ENCODE measurements around the gene ZNF503.
A peak's percentile ranks its signal among the peaks of the same experiment; 100 is the strongest.
"Not testable (repeated sequence)": the region's sequence is repeated elsewhere in the genome, so short reads cannot be mapped to it uniquely, and the experiment has no call there.

The ZNF503 gene

DNA sequence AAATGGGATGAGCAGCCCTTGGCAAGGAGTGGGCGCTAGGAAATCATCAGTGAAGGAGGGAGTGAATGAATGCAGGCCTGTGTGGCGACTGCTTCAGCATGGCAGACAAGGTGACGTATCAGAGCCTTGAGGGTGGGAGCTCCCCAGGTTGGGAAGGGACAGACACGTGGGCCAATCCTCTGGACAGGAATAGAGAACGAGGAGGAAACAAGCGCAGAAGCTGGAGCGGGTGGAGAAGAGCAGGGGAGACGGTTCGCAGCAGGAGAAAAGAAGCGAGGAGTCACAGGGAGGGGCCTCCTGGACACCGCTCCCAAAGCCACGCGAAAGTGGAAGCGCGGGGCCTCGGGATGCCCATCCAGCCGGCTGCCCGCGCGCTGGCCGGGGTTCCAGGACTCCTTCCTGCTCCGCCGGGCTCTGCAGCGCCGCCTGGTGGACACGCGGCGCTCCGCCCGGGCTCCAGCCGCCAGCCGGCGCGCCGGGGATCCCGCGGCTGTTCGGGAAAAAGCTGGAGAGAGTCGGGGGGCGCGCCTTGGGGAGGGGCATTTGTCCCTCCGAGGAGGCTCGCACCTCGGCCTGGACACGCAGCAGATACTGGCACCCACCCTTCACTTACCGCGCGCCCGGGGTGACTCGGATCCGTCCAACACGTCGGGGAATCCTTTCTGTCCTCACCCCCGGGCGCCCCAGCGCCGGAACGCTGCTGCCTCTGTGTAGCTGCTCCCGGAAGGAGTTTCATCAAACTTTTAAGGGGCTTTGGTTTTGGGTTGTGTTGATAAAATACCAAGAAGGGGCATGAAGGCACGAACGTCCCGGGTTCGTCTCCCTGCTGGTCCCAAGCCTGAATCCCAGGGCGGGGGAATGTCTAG is 6.3 kb downstream of the ZNF503 start:
- peak; percentile 61 for DNase-seq

DNA sequence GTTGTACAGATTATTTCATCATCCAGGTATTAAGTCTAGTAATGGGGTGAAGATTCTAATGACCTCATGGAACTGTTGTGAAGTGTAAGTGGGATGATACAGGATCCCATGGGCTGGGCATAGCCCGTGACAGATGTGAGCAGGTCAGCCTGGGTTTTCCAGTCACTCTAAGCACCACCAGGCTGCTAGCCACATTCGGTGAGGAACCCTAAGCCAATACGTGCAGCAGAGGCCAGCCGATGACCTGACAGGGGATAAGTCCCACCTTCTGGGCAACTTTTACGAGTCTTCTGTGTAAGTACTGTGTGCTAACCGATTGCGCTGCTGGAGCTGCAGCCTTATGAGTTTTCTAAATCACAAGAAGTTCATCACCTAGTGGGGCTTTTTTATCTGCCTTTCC is 7.3 kb downstream of the ZNF503 start:
- peak; percentile 17 for DNase-seq

DNA sequence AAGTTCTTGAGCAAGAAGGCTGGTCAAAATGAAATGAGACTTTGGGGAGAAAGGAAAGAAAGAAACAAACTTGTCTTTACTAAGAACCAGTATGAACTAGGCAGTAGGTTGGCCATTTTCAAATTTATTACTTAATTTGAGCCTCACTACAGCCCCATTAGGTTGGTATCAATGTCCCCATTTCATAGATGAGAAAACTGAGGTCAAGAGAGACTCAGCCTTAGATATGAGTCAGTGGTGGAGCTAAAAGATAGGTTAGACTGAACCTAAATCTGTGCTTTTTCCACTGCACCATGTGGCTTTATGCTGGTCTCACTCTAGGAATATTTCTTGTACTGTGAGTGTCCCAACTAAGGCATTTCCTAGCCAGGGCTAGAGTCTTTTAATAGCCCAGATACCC is 8.8 kb downstream of the ZNF503 start:
- DNase-seq, result no peak

DNA sequence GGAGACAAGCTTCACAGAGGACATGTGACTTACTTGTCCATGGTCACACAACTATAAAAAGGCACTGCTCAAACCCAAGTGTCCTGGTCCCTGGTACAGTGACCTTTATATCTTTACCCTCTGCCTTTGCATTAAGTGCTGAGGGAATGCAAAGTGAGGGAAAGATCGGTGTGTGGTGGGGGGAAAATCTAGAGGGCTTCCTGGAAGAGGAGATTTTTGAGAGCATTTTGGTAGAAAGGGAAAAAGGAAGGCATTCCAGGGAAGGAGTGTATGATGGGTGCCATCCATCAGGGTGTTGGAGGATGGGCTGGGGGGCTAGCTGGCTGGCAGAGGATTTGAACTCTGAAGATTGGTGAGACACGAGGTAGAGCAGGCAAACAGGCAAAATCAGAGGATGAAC is 9.3 kb downstream of the ZNF503 start:
- no peak for DNase-seq

DNA sequence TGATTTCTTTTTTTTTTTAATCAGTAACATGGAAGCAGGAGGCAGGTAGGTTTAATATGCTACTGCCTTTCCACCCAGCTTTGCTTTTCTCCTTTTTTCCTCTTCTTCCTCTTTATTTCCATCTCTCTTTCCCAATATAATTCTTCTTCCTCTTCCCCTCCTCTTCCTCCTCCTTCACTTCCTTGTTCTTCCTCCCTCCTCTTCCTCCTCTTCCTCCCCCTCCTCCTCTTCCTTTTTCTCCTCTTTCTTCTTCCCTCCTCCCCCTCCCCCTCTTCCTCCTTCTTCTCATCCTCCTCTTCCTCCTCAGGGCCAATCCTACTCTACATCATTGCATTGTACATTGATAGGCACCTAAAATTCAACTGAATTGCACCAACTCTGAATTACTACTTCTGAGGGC is 11.4 kb downstream of the ZNF503 start:
- DNase-seq, result no peak

DNA sequence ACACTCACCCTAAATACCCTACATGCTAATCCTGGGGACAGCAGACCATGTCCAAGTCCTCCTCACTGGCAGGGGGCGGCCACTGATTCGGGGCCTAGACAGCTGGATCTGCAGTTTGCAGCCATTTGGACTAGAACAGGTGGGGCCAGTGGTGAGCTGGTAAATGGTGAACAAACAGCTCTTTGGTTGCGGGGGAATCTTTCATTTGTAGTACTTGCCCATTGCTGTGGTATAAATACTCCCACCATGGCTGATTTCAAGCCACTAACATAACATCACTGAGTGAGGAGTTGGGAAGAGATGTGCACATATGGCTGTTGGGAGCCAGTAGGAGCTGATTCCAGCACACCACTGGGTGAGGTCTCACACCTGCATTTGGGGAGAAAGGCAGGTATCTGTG is 13.5 kb downstream of the ZNF503 start:
- no peak for DNase-seq

DNA sequence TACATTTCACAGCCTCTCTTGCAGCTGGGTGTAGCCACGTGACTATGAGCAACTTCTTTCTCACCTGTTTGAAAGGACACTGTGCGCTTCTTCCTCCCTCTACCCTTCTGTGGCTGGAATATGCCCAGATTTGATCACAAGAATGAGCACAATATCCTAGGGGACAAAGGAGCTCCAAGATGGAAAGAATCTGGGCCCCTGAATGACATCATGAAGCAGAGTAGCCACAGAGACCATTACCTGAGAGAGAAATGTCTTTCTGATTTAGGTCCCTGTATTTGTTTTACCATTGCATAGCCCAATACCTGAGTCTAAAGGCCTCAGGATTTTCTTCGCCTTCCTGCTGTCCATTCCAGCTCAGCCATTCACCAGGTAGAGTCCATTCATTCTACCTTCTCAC is 15.4 kb downstream of the ZNF503 start:
- DNase-seq, result no peak

DNA sequence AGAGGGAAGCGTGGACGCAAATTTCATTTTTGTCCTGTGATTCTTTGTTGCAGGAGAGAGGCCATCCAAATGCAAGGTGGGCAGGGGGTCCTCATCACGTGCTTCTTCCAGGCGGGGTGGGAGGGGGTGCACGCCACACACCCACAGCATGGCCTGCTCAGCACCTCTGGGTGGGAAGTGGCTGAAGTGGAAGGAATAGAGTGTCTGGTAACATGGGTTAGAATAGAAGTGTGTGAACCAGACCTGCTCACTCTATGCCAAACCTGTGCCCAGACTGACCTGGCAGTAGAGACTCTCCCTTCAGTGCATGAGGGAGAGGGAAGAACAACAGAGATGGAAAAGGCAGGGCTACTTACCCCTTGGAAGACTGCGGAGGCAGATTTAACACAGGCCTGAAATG is 21.7 kb downstream of the ZNF503 start:
- DNase-seq, result no peak

DNA sequence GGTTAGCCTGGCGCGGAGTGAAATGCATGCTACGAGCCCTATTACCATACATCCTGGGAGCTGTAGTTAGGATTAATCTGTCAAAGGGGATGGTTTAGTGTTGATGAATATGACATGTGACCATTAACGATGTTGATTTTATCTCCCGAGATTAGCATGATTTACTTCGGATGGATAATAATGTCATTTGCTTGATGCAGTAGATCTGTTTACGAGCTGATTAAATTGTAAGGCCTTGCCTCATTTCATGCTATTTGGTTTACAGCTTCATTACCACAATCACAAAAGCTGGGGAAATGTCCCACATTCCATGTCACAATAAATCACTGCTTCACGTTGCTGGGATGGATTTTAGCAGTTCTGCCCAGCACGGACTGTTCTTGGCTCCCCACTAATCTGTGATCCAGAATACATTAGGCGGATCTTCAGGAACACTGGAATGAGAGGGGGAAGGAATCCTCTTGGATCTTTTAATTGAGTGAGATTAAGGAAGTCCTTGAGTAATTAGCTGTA is 22.3 kb downstream of the ZNF503 start:
- DNase-seq, result peak; percentile 60

DNA sequence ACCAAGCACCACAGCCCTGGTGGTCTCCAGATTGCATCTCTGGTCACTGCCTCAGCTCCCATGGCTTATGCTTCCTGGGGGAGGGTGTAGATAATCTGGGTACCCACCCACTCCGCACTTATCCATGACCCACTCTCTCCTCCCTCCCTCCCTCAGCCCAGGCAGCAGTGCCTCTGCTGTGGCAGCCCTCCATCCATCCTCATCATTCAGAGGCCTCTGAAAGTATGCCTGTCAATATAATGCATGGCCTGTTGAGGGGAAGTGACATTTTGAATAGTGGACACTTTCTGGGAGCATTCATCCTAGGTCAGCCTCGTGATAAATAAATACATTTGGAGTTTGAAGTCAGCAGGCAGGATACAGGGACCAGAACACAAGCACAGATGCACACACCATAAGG is 23.2 kb downstream of the ZNF503 start:
- peak; percentile 7 for DNase-seq

DNA sequence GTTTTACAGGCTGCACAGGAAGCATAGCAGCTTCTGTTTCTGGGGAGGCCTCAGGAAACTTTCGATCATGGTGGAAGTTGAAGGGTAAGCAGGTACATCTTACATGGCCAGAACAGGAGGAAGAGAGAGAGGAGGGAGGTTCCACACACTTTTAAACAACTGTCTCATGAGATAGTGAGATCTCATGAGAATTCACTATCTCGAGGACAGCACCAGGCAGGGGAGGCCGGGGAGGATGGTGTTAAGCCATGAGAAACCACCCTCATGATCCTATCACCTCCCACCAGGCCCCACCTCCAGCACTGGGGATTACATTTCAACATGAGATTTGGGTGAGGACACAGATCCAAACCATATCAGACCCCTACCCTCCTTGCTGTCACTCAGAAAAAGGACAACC is 23.7 kb downstream of the ZNF503 start:
- DNase-seq, result no peak

DNA sequence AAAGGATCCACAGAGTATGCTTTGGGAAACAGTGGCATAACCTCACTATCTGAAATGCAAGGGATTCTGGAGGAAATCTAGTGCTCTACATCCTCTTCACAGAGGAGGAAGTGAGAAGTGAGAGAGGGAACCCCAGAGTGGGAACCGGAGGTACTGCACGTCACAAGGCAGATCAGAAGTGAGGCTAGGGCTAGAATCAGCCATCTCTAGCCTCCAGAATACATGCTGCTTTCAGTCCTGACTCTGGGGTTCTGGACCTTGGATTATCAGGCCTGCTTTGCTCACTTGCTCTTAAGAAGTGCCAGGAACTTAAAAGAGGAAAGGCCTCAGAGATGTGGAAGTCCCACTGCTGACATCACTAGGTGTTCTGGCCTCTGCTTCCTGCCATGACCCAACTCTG is 25.7 kb downstream of the ZNF503 start:
- no peak for DNase-seq

DNA sequence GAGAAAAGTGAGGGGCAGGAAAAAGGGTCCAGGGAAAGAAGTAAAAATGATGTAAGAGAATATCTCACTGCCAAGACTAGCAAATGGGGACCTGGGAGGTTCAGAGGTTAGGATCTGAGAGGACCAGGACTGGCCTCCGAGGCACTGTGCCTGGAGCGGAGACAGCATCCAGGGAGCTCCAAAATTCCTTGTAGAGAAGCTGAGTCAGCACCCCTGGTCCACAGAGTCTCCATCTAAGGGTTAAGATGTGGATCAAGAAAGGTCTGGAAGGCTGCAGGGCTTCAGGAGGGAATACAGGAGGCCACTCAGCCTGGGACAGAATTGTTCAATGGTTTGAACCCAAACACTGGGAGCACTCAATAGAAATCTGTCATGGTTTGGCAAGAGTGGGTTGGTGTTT is 30.6 kb downstream of the ZNF503 start:
- no peak for DNase-seq

DNA sequence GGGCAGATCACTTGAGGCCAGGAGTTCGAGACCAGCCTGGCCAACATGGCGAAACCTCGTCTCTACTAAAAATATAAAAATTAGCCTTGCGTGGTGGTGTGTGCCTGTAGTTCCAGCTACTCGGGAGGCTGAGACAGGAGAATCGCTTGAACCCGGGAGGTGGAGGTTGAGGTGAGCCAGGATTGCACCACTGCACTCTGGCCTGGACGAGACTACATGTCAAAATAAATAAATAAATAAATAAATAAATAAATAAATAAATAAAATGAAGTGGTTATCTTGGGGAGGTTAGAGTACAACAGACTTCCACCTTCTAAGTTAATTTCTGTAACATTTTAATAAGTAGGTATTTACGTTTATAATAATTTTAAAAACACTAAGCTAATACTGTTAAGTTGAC is 31.7 kb downstream of the ZNF503 start:
- not testable (repeated sequence) for DNase-seq

DNA sequence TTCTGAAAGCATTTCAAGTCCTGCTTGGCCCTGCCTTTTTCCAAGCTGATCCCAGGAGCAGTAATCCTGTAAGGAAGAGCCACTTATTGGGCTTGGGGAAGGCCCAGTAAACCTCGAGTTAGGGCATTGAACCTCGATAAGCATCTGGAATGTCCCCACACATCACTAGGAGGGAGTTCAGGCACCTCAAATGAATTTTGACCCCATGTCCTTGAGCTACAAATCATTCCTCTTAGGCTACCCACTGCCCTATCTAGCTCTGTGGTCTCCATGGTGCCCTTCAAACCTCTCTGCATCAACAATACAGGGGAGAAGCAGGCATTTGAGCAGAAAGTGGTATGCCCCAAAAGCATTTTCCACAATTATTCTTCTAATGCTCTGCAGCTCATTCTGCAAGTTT is 33.7 kb downstream of the ZNF503 start:
- DNase-seq, result no peak

DNA sequence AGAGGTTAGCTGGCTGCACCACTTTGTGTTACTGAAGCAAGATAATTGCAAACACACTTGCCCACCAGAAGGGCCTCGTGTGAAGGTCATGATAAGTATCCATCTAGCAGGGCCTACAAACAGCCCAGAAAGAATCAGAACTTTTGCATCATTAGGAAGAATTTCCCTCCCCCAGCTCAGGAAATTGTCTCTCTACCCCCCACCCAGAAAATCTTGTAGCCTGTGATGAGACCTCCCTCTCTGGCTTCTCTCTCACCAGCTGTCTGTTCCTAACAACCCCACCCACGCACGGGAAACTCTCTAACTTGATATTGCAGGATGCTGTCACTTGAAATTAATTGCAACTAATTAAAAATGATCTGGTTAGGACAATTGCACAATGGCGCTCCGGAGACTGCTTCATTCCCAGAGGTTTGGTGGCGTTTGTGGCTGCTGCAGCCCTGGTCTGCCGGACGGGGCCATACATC is 34.5 kb downstream of the ZNF503 start:
- no peak for DNase-seq

DNA sequence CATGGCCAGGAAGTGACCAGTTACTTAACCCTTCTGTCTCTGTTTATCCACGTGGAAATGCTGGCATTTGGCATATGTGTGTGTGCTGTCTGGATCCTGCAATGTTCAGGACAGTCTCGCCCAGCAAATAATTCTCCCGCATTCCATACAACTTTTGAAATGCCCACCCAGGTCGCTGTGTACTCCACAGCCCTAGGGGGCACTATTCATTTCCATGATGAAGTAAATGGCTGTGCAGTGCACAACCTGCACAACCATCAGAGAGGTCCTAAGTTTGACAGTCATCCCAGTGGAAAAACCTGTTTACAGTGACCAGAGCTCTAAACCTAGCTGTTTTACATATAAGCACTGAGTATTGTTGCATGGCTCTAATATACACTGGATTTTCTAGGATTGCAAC is 38.1 kb downstream of the ZNF503 start:
- no peak for DNase-seq

DNA sequence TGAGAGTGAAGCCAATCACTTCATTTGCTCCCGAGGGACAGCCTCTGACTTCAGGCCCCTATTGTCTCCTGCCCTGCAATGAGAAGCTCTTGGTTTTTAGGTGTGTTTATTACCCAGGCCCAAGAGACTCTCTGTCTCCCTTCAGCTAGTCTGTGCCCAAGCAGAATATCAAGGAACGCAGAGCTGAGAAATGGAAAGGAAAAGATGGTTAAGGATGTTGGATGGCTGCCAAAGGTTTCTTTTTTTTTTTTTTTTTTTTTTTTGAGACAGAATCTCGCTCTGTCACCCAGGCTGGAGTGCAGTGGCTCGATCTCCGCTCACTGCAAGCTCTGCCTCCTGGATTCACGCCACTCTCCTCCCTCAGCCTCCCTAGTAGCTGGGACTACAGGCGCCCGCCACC is 41.7 kb downstream of the ZNF503 start:
- DNase-seq, result not testable (repeated sequence)

DNA sequence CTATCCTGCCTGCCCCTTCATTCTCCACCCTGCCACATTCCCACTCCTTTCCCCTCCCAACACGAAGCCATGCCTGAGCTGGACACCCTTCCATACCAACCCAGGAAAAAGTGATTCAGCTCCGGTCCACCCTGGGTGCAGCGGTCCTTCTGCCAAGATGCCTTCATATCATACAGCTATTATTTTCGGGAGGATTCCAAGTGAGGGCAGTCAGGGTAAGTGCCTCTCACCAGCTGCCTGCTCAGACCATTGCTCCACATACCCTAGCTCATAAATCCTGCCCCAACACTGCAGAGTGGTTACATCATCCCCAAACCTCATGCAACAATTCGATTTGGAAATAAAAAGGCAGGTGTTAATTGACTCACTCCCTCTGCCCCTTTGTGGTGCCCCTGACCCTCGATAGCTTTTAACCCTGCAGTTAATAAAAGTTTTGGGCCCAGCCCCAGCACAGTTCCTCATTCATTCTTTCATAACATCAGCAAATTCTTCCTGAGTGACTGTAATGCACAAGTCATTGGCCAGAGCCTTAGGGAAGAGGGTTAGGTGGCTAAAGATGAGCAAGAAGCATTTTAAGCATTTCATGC is 42.6 kb downstream of the ZNF503 start:
- DNase-seq, result no peak

DNA sequence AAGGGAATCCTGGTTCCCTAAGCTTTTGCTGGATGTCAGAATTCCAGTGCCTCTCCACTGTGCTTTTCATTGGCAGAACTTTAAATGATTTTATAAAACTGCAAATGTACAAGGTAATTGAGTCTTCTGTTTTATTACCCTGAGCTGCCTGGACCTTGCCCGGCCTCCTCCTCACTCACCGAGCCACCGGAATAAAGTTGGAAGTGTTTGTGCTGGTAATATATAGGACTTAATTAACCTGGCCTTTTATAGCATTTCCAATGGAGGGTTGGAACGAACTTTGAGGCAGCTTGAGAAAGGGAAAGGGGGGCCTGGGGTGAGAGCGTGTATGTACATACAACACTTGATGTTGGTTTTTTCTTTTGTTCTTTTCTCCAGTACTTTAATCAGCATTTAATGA is 43.4 kb downstream of the ZNF503 start:
- no peak for DNase-seq

DNA sequence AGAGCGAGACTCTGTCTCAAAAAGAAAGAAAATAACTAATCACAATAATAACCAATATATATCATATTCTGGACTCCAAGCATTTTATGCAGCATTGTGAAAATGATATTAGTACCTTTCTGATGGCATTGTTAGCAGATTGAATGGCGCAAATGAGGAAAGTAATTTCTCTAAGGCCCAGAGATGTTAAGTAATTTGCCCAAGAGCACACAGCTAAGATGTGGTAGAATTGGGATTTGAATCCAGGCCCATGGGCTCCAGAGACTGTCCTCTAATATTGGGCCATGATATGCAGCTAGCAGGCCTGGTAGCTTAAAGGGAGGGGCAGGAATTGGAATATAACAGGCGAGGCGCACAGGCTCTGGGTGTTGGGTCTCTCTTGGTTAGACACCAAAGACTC is 44.1 kb downstream of the ZNF503 start:
- DNase-seq, result no peak

DNA sequence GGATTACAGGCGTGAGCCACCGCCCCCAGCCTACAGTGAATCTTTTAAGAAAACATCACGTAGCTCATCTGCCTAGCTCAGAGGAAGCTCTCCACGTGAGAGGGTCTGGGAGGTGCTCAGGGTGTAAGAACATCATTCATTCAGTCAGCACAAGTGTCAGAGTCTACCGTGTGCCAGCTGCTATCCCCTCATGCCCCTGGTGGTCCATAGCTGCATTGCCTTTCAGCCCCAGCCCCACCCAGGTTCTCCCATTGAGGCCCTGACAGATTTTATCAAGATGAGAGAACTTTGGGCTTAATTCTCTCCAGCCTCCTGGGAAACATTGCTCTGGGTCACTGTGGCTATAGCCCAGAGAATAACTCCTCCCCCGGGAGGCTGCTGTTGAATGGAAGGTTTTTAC is 45.1 kb downstream of the ZNF503 start:
- DNase-seq, result peak; percentile 9

DNA sequence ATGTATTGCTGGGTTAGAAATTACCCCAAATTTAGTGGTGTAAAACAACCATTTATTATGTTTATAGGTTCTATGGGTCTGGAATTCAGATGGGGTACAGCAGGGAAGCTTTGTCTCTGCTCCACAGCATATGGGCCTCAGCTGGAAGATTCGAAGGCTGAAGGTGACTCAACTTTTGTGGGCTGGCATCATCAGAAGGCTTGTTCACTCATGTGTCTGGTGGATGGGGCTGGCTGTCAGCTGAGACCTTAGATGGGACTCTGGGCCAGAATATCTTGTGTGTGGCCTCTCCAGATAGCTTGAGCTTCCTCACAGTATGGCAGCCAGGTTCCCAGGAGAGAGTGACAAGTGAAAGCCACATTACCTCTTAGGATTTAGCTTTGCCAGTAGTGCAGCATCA is 45.9 kb downstream of the ZNF503 start:
- DNase-seq, result no peak

DNA sequence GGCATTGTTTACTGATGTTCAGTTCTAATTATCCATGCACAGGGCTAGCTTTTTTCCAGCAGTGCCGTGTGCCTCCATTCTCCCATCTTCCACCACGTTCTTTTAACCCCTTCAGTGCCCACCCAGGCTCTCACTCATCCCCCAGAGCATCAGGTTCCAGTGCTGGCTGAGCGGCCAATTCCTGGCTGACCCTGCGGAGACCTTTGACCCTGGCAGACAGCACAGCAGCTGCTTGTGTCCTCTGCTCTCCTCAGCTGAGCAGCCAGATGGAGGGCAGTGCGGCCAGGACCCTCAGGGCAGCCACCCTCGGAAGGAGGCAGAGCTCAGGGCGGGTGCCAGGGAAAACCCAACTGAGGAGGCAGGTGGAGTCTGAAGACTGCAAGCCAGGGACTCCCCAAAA is 48.4 kb downstream of the ZNF503 start:
- no peak for DNase-seq

DNA sequence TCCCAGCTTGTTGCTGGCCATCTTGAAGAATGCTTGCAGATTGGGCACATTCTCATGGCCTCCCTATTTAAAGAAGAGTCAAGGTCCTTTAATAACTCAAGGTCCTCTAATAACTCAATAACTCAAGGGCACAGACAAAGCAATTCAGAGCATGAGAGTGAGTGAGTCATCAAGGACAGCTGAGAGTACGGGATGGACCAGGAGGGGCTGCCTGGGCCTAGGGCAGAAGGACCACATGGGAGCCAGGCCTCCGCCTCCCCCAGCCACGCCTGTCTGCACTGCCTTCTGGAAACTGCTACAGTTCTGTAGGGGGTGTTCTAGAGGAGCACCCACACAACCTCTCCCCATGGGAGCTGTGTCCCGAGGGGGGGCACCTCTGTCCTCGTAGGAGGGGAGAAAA is 48.9 kb downstream of the ZNF503 start:
- DNase-seq, result no peak
